CD4-positive, alpha-beta T cell treated with Interleukin-1 beta for 1 hour (primary cell): ENCODE data around the gene FBXO31.

Experiments
- DNase-seq, 2 donors: peaks; one replicate each; pipeline ENCODE4 v3.0.0-alpha.2; 2020 to 2022

The FBXO31 gene

GRCh38 chr16:87383505-87384161 lies at the start of gene FBXO31:
FBXO31 (minus strand) TSS chr16:87383776; CDS start chr16:87383744, 32 bp downstream.
- DNase-seq: peak; percentile 85 to 89

GRCh38 chr16:87432330-87432915 lies 48.8 kb upstream of the FBXO31 start:
- no peak for DNase-seq

- DNase-seq: no peak
Measured at GRCh38 chr16:87431926-87432325, 48.4 kb upstream of the FBXO31 start.

- DNase-seq: no peak
Measured at GRCh38 chr16:87426423-87427215, 43.0 kb upstream of the FBXO31 start.

GRCh38 chr16:87425941-87426340 lies 42.4 kb upstream of the FBXO31 start:
- no peak for DNase-seq

GRCh38 chr16:87424266-87424665 lies 40.7 kb upstream of the FBXO31 start:
- no peak for DNase-seq

GRCh38 chr16:87423429-87423828 lies 39.9 kb upstream of the FBXO31 start:
- DNase-seq: no peak

GRCh38 chr16:87422106-87422505 lies 38.5 kb upstream of the FBXO31 start:
- DNase-seq: no peak

- DNase-seq: no peak
Measured at GRCh38 chr16:87421003-87421912, 37.7 kb upstream of the FBXO31 start.

GRCh38 chr16:87420026-87421002 lies 36.7 kb upstream of the FBXO31 start:
- DNase-seq: no peak

- no peak for DNase-seq
Measured at GRCh38 chr16:87418644-87419043, 35.1 kb upstream of the FBXO31 start.

- DNase-seq: no peak
Measured at GRCh38 chr16:87418216-87418615, 34.6 kb upstream of the FBXO31 start.

GRCh38 chr16:87417528-87417910 lies 33.9 kb upstream of the FBXO31 start:
- no peak for DNase-seq

GRCh38 chr16:87416826-87417527 lies 33.4 kb upstream of the FBXO31 start:
- peak in 1 of 2 donors; percentile 29 for DNase-seq

GRCh38 chr16:87415441-87415840 lies 31.9 kb upstream of the FBXO31 start:
- no peak for DNase-seq

- DNase-seq: no peak
Measured at GRCh38 chr16:87414251-87414680, 30.7 kb upstream of the FBXO31 start.

- DNase-seq: no peak
Measured at GRCh38 chr16:87412996-87413421, 29.4 kb upstream of the FBXO31 start.

- no peak for DNase-seq
Measured at GRCh38 chr16:87412371-87412995, 28.9 kb upstream of the FBXO31 start.

GRCh38 chr16:87411375-87412271 lies 28.0 kb upstream of the FBXO31 start:
- no peak for DNase-seq
